ENCODE data around the gene MAP3K10. TPM values are rescaled to one million over a fixed set of nuclear protein-coding genes. Genes with fewer than 3 reads are reported as not detected.

MAP3K10 gene
- total and polyA plus RNA-seq, 2 of the 13 experiments (the other 11 are each of a cell fraction or from before 2014, with no cell fraction given) = 3.4 to 5.0 TPM

GRCh38 chr19:40198272-40198990, 7.2 kb downstream of the MAP3K10 start:
- H3K36me3 ChIP-seq (replicated peaks in 1 of 2; ENCODE audit: control insufficient read depth in 1 of 2, insufficient read depth in 2 of 2, low read length in 2 of 2) = no peaks in the 10 kb centered on the region; a peak in 1 of 5 replicates
- in situ Hi-C loops (cut with HindIII; ENCODE audit: extremely low pct_ligation_motif_present, low pct_unique_long_range_greater_than_20kb) = no loop called here
- H3K27ac ChIP-seq (ENCODE audit: extremely low read length, insufficient read depth, low read length) = no peak overlapping the region
- H3K4me2 ChIP-seq (ENCODE audit: low read depth, low read length) = no peak overlapping the region
- ATAC-seq (no peak), FAIRE-seq (no peak), DNase-seq (ENCODE audit: low spot score) (no peak)
- no peaks in the 10 kb centered on the region for H3K9me3 ChIP-seq (ENCODE audit: low read length)
- no peaks in the 10 kb centered on the region for H3K79me2 ChIP-seq (ENCODE audit: insufficient read depth, low read length)
- H3K27me3 ChIP-seq (ENCODE audit: control insufficient read depth in 1 of 2, insufficient read depth in 2 of 2, low read length in 2 of 2) = no peaks in the 10 kb centered on the region
- H3K4me3 ChIP-seq (replicated peaks in 1 of 3; ENCODE audit: insufficient read depth in 1 of 3, low read depth in 2 of 3, low read length in 3 of 3) = no peak overlapping the region
- BruUV-seq (replicated peaks) = no TSS peak
- H3K4me1 ChIP-seq (ENCODE audit: insufficient read depth, low read length) = no peaks in the 10 kb centered on the region
- no peak overlapping the region for H2AFZ ChIP-seq (ENCODE audit: low read length)
- POLR2A ChIA-PET = no interaction called here
- no peaks in the 10 kb centered on the region for H4K20me1 ChIP-seq (ENCODE audit: insufficient read depth, low read length)
- CTCF ChIA-PET (ENCODE audit: low intra/inter-chr PET ratio, low total read pairs) = no interaction called here
- H3K9ac ChIP-seq (ENCODE audit: insufficient read depth, low read depth, low read length) = no peak overlapping the region
- intact Hi-C loops (cut with micrococcal nuclease; ENCODE audit: unreplicated experiment) = no loop called here
- WGBS (ENCODE audit: low lambda C conversion rate) = 97% methylated on average over 28 of the region's 29 CpGs
- TF ChIP-seq ZNF512B (CRISPR knock-in tag; IDR thresholded peaks at IDR 0.05; ENCODE audit: borderline replicate concordance) (no peak), ZFP90 (CRISPR knock-in tag; IDR thresholded peaks at IDR 0.05; ENCODE audit: borderline replicate concordance) (no peak), MED8 (CRISPR knock-in tag; IDR thresholded peaks at IDR 0.05; ENCODE audit: insufficient replicate concordance) (no peak), ZNF670 (CRISPR knock-in tag; IDR thresholded peaks at IDR 0.05; ENCODE audit: borderline replicate concordance) (no peak), SIN3A (IDR thresholded peaks at IDR 0.05; ENCODE audit: borderline replicate concordance, low read depth, low read length) (no peak), ZNF225 (CRISPR knock-in tag; IDR thresholded peaks at IDR 0.05) (no peak), POLR2AphosphoS2 (IDR thresholded peaks at IDR 0.05; ENCODE audit: low read depth, low read length) (no peak)

Measured in HepG2 (cell line).